Liver (tissue), 3 donors: Measurements from ENCODE around the gene CCM2.

Experiments
- HNF4A ChIP-seq, 2 donors: conservative IDR thresholded peaks; 2 replicates each; pipeline ENCODE4 v1.6.1; 2016; ENCODE audit warnings: antibody characterized with exemption in 2 of 2, mild to moderate bottlenecking in 2 of 2
- MAX ChIP-seq: IDR thresholded peaks from 2 replicates; pipeline ENCODE4 v1.6.1; 2016; ENCODE audit warnings: antibody characterized with exemption
- RAD21 ChIP-seq, 2 donors: IDR thresholded peaks; 2 replicates each; pipeline ENCODE4 v1.6.1; 2016; ENCODE audit warnings: antibody characterized with exemption in 2 of 2, mild to moderate bottlenecking in 2 of 2
- SP1 ChIP-seq: IDR thresholded peaks from 2 replicates; pipeline ENCODE4 v1.6.1; 2018; ENCODE audit warnings: antibody characterized with exemption, mild to moderate bottlenecking
- TAF1 ChIP-seq: conservative IDR thresholded peaks from 2 replicates; pipeline ENCODE4 v1.6.1; 2016; ENCODE audit warnings: antibody characterized with exemption, mild to moderate bottlenecking
- ZBTB33 ChIP-seq: IDR thresholded peaks from 2 replicates; pipeline ENCODE4 v1.6.1; 2016; ENCODE audit warnings: antibody characterized with exemption
- TF ChIP-seq, protein P1 (sequence below): fragments of 150-350 bp; IDR thresholded peaks from 2 replicates; pipeline ENCODE4 v1.5.1; 2017; ENCODE audit warnings: improper control_type of control experiment, low read depth, low read length; ENCODE audit not compliant: missing input control
- donor health status: healthy.
- donor health status: healthy.

- TF ChIP-seq, protein P1, sequence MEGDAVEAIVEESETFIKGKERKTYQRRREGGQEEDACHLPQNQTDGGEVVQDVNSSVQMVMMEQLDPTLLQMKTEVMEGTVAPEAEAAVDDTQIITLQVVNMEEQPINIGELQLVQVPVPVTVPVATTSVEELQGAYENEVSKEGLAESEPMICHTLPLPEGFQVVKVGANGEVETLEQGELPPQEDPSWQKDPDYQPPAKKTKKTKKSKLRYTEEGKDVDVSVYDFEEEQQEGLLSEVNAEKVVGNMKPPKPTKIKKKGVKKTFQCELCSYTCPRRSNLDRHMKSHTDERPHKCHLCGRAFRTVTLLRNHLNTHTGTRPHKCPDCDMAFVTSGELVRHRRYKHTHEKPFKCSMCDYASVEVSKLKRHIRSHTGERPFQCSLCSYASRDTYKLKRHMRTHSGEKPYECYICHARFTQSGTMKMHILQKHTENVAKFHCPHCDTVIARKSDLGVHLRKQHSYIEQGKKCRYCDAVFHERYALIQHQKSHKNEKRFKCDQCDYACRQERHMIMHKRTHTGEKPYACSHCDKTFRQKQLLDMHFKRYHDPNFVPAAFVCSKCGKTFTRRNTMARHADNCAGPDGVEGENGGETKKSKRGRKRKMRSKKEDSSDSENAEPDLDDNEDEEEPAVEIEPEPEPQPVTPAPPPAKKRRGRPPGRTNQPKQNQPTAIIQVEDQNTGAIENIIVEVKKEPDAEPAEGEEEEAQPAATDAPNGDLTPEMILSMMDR: no peak
- TF ChIP-seq MAX: no peak
- TF ChIP-seq HNF4A (conservative IDR thresholded peaks at IDR 0.05): no peak
- TF ChIP-seq TAF1: no peak
- no peak for TF ChIP-seq RAD21 (IDR thresholded peaks at IDR 0.05)
- TF ChIP-seq SP1: no peak
- TF ChIP-seq ZBTB33: no peak
Observed at GRCh38 chr7:45082031-45082830, 82.2 kb downstream of the CCM2 start.
